GM23248 (cell line): ENCODE results near the gene LPCAT2.

Experiments used
- EZH2 ChIP-seq: fragments of 200-600 bp; sonication (generic); IDR thresholded peaks from 2 replicates; pipeline ENCODE4 v1.6.1; 2018; ENCODE audit warnings: antibody characterized with exemption, mild to moderate bottlenecking; ENCODE audit not compliant: insufficient read depth, poor library complexity, severe bottlenecking
- EZH2phosphoT487 ChIP-seq: fragments of 200-600 bp; sonication (generic); IDR thresholded peaks from 2 replicates; pipeline ENCODE4 v1.6.1; 2018; ENCODE audit warnings: antibody characterized with exemption, moderate library complexity, mild to moderate bottlenecking, low read depth; ENCODE audit not compliant: insufficient read depth

- TF ChIP-seq EZH2phosphoT487, result no peak
- TF ChIP-seq EZH2, result no peak
These were observed 32.0 kb upstream of the LPCAT2 start for GRCh38 chr16:55476625-55477533.
